Measurements from ENCODE around the gene SERPINB4. TPM values are rescaled to one million over a fixed set of nuclear protein-coding genes. Genes with fewer than 3 reads are reported as not detected.
"Not testable (repeated sequence)": the region's sequence is repeated elsewhere in the genome, so short reads cannot be mapped to it uniquely, and the experiment has no call there.

The SERPINB4 gene
- not detected for polyA plus RNA-seq (2013, experiment 1 of 2; ENCODE audit: insufficient read length)
- not detected for polyA plus RNA-seq (2013, experiment 2 of 2; ENCODE audit: insufficient read length)

- not testable (repeated sequence) for DNase-seq
Measured at GRCh38 chr18:63644142-63644541, at the start of gene SERPINB4. Gene SERPINB4, minus strand, starts transcription at chr18:63644256. Its CDS starts 679 bp downstream, at chr18:63643577.

DNA sequence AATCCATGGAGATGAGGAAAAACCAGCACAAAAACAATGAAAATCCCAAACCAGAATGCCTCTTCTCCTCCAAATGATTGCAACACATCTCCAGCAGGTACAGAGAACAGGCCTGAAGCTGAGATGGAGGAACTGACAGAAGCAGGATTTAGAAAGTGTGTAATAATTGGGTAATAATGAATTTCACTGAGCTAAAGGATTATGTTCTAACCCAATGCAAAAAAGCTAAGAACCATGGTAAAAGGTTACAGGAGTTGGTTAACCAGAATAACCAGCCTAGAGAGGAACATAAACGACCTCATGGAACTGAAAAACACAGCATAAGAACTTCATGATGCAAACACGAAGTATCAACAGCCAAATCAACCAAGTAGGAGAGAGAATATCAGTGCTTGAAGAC lies 45.0 kb upstream of the SERPINB4 start:
- DNase-seq: no peak

- DNase-seq: peak; percentile 6
Measured at GRCh38 chr18:63686871-63687270, 42.8 kb upstream of the SERPINB4 start.

- DNase-seq: no peak
Measured at GRCh38 chr18:63684718-63685117, 40.7 kb upstream of the SERPINB4 start.

DNA sequence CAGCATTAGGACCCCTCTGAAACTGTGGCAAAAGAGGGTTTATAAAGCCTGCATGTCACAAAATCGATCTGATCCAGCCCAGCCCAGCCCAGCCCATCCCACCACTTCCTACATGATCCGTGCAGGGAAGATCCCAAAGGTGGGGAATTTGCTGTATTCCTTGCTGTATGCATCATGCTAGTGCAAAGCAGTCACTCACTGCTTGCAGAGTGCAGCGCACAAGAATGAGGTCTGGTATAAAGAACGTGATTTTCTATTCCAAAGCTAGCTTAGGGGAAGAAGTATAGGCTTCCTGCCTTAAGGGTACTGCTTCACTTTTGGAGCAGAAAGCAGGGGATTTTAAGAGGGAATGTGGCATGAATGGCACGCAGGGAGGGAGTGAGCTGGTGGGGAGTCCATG lies 39.8 kb upstream of the SERPINB4 start:
- DNase-seq: no peak

GRCh38 chr18:63683152-63683551 lies 39.1 kb upstream of the SERPINB4 start:
- DNase-seq: peak; percentile 94

- DNase-seq: no peak
Measured at GRCh38 chr18:63681449-63682340, 37.6 kb upstream of the SERPINB4 start.

DNA sequence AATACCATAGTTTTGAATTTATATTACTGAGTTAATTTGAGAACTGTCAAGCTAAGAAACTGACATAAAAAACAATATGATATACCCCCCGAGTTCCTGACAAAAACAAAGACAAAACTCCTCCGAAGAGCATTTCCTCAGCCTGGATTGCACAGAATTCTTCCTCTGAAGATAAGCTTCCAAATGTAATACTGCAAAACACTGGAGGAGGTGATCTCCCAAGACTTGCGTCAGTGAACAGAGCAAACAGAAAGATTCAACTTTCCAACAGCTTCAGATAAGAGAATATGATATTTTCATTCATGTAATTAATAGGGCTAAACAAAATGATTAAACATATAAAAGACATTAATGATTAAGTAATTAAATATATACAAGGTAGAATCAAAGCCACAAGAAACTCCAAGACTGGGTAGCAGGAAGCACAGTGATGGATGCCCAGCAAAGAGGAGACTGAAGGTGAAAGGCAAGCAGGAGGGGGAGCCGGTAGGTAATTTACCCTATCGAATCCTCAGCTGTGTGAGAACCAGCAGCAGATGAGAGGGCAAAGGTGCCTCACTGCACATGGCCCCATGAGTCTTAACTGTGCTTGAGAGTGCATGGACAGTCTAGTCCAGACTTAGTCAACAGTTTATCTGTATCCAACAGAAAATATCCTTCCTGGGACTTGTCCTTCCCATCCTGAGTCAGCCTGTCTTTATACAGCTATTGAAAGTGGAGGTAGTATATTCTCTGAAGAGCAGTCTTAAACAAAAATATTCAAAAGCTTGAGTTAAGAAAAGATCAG lies 36.0 kb upstream of the SERPINB4 start:
- DNase-seq: no peak

GRCh38 chr18:63677500-63678225 lies 33.6 kb upstream of the SERPINB4 start:
- no peak for DNase-seq

- DNase-seq: no peak
Measured at GRCh38 chr18:63676526-63677323, 32.7 kb upstream of the SERPINB4 start.

DNA sequence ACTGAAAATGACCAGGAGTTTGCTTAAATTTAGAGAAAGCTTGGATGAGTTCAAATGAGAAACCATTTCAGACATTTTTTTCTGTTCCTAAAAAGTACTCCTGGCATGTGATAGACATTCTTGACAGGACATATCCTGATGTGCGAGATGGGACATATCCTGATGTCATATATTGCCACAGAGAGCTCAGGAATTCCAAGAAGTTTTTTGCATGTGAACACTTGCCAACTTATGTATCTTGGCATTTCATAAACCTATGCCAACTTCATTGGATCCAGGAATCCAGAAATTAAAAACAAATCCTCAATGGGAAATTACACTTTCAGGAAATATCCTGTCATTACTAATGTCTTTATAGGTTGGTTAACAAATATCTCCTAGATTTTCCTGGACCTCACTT lies 20.5 kb upstream of the SERPINB4 start:
- no peak for DNase-seq

DNA sequence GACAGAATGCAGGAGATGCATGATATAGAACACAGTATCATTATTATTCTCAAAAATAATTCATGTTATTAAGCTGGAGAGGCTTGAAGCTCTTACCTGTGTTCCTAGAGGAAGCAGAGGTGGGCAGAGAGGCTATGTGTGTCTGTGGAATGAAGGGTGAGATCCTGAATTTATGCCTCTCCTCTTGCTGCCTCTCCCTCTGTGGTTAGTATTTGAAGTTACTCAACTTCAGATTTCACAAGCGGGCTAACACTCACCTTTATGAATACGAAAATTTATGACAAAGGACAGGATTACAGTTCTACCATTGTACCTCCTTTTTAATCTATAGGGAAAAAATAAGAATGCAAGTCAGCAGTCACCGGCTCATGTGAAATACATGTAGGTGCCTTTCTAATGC lies 17.7 kb upstream of the SERPINB4 start, which contains the start of gene SERPINB3:
TSS of gene SERPINB3 (minus strand) at position 144 of the 400 bp plus-strand sequence. CDS start 677 bp downstream, outside the sequence.
- not testable (repeated sequence) for DNase-seq

DNA sequence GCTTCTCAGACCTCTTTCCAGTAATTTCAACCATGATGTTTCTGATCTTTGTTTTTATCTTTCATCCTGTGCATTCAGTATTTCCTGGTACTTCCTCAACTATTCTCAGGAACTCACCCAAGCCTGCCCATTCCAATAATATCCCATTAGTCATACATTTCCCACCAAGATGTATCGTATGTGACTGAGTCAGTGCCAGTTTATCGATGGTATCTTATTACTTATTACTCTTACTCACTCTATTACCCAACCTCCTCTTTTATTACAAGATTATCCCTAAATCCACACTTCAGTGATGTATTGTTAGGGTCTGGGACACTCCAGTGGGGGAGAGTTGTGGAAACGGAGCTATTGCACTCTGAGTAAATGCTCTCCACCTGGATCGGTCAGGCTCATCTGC lies 14.9 kb upstream of the SERPINB4 start:
- not testable (repeated sequence) for DNase-seq

- peak; percentile 36 for DNase-seq
Measured at GRCh38 chr18:63650271-63650670, 6.2 kb upstream of the SERPINB4 start.

DNA sequence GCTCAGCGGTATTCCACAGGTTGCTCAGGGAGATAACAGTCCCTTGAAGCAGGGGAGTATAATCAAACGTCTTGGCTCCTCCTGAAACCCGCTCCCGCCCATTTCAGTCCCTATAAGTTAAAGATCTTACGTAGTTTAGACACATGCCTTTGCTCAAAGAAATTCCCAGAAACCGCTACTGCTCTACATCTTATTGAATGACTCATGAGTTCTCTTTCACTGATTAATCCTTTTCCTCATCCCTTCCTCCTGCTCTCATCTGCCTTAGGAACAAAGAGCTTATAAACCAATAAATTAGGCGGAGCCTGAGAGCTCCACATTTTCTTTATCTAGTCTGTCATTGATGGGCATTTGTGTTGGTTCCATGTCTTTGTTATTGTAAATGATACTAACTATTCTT lies 4.2 kb upstream of the SERPINB4 start:
- peak; percentile 16 for DNase-seq

DNA sequence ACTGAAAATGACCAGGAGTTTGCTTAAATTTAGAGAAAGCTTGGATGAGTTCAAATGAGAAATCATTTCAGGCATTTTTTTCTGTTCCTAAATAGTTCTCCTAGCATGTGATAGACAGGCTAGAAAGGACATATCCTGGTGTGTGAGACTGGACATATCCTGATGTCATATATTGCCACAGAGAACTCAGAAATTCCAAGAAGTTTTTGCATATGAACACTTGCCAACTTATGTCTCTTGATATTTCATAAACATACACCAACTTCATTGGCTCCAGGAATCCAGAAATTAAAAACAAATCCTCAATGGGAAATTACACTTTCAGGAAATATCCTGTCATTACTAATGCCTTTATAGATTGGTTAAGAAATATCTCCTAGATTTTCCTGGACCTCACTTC lies 2.9 kb upstream of the SERPINB4 start:
- DNase-seq: peak; percentile 31

- DNase-seq: not testable (repeated sequence)
Measured at GRCh38 chr18:63644694-63645093, 638 bp upstream of the SERPINB4 start.

GRCh38 chr18:63642668-63643356 lies 1.2 kb downstream of the SERPINB4 start:
- not testable (repeated sequence) for DNase-seq

- DNase-seq: not testable (repeated sequence)
Measured at GRCh38 chr18:63641157-63641680, 2.8 kb downstream of the SERPINB4 start.

- DNase-seq: no peak
Measured at GRCh38 chr18:63637703-63638102, 6.4 kb downstream of the SERPINB4 start.

- no peak for DNase-seq
Measured at GRCh38 chr18:63627819-63628218, 16.2 kb downstream of the SERPINB4 start.

Measured in fibroblast of skin of back (primary cell).